ENCODE results near the gene CCT7. TPM values are rescaled to one million over a fixed set of nuclear protein-coding genes. Genes with fewer than 3 reads are reported as not detected.

Gene CCT7
- total RNA-seq, 2 experiments from 2014 or later, result 347 to 362 TPM

DNA sequence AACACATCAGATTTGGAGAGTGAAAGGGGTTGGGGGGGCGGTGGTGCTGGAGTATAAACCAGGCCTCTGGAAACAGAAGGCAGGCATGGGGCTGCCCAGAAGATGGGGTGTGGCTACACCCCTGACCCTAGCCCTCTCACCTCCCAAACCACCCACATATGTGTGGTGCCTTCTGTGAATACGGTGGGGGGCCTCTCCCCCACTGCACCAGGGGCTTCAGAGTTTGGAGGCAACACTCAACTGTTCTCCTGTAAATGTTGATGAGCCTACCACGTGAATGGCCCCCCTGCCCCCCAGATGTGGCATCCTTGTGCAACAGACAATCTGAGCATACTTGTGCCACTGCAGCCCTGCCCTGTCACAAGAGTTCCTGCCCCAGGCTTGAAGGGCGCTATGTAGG, 30.7 kb downstream of the CCT7 start:
- no peaks in the 10 kb centered on the region for H3K9me3 Mint-ChIP-seq (ENCODE audit: insufficient read depth)
- H3K27ac Mint-ChIP-seq, result no peak overlapping the region
- CTCF ChIA-PET, result no interaction called here
- ATAC-seq, result no peak
- H3K36me3 Mint-ChIP-seq (ENCODE audit: low read depth), result peaks cover 20% of the 10 kb centered on the region
- H3K4me3 Mint-ChIP-seq, result no peak overlapping the region
- H3K4me1 Mint-ChIP-seq (ENCODE audit: low read depth), result peaks cover 13% of the 10 kb centered on the region
- H3K27me3 Mint-ChIP-seq (ENCODE audit: low read depth), result no peaks in the 10 kb centered on the region
- DNase-seq, result no peak
- POLR2A ChIA-PET, result no interaction called here

- H3K36me3 Mint-ChIP-seq (ENCODE audit: low read depth), result peaks cover 20% of the 10 kb centered on the region
- DNase-seq, result no peak
- no peak overlapping the region for H3K27ac Mint-ChIP-seq
- H3K9me3 Mint-ChIP-seq (ENCODE audit: insufficient read depth), result no peaks in the 10 kb centered on the region
- peaks cover 18% of the 10 kb centered on the region for H3K4me1 Mint-ChIP-seq (ENCODE audit: low read depth)
- ChIA-PET POLR2A (no interaction called here), CTCF (no interaction called here)
- H3K4me3 Mint-ChIP-seq, result no peak overlapping the region
- ATAC-seq, result no peak
- H3K27me3 Mint-ChIP-seq (ENCODE audit: low read depth), result no peaks in the 10 kb centered on the region
These were observed 31.4 kb downstream of the CCT7 start for GRCh38 chr2:73265298-73266060.

DNA sequence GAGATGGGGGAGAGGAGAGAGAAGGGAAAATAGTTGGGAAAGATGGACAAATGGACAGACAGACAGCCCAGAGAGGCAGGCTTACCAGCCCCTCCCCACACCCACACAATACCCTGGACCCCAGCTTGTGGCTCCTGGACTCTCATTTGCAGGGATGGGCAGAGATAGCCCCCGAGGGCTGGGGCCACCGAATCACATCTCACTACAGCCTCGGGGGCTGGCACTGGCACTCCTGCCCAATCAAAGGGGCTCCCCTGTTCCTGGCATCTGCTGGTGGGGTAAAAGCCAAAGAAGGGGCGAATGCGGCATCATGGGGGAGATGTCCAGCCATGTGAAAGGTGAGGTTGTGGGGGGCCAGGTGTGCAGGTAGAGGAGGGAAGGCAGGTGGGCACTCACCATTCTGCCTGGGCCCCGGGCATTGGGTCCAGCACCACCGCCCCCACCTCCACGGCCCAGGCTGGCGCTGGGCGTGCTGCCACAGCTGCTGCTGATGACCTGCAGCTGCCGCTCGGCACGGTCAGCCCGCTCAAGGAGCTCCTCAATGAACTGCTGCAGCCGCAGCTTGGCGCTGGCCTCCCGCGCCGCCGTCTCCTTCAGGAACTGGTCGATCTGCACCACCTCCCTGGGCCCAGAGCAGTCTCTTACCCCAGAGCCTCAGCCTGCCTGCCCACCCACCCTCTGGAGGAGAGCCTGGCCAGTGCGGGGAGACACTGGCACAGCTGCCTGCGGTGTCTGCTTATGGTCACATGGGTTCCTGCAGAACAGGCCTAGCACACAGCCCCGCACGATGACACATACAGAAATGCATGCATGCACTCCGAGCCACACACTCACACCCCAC, 32.2 kb downstream of the CCT7 start:
- POLR2A ChIA-PET, result no interaction called here

GRCh38 chr2:73267008-73267407, 32.9 kb downstream of the CCT7 start:
- H3K4me1 Mint-ChIP-seq (ENCODE audit: low read depth), result peaks cover 20% of the 10 kb centered on the region
- no peaks in the 10 kb centered on the region for H3K9me3 Mint-ChIP-seq (ENCODE audit: insufficient read depth)
- no peaks in the 10 kb centered on the region for H3K27me3 Mint-ChIP-seq (ENCODE audit: low read depth)
- POLR2A ChIA-PET, result interaction anchor here (1.6 kb wide), 1 partner anchor 119 kb away, joined by 4 read pairs; the partner anchor contains the start of gene ALMS1
- peaks cover 27% of the 10 kb centered on the region for H3K36me3 Mint-ChIP-seq (ENCODE audit: low read depth)
- CTCF ChIA-PET, result no interaction called here
- DNase-seq (no peak), ATAC-seq (no peak)
- H3K4me3 Mint-ChIP-seq, result no peak overlapping the region
- H3K27ac Mint-ChIP-seq, result no peak overlapping the region

More for the DNA sequence above, 32.2 kb downstream of the CCT7 start:
- peaks cover 27% of the 10 kb centered on the region for H3K36me3 Mint-ChIP-seq (ENCODE audit: low read depth)
- H3K9me3 Mint-ChIP-seq (ENCODE audit: insufficient read depth), result no peaks in the 10 kb centered on the region
- H3K4me3 Mint-ChIP-seq, result no peak overlapping the region
- ATAC-seq (no peak), DNase-seq (no peak)
- CTCF ChIA-PET, result no interaction called here
- peaks cover 20% of the 10 kb centered on the region for H3K4me1 Mint-ChIP-seq (ENCODE audit: low read depth)
- no peaks in the 10 kb centered on the region for H3K27me3 Mint-ChIP-seq (ENCODE audit: low read depth)
- no peak overlapping the region for H3K27ac Mint-ChIP-seq

DNA sequence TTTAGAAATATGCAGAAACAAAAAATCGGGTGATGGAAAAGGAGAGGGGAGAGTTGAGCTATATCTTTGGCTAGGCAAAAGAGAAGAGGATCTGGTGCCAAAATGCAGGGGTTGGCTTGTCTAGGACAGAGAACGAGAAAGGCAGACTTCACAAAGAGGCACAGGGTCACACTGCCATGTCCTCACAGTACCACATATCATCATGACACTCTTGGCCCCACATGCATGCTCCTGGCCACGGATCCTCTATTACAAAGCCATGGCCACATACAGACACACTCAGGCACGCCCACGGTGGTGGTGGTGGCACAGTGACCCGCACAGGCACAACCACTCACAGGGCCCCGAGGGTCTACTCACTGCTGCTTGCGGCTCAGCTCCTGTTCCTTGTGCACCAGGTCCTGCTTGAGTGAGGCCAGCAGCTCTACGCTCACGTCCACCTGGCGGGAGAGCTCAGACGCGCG, 34.3 kb downstream of the CCT7 start:
- peaks cover 20% of the 10 kb centered on the region for H3K4me1 Mint-ChIP-seq (ENCODE audit: low read depth)
- peak overlapping the region; percentile 31 for H3K27ac Mint-ChIP-seq
- ChIA-PET POLR2A (interaction anchor here (1.0 to 1.6 kb wide), 2 partner anchors 21 to 118 kb away, joined by 3 to 4 read pairs; partner anchors contain the start of gene ALMS1), CTCF (interaction anchor here (0.7 to 1.7 kb wide), 5 partner anchors 10 to 30 kb away, joined by 3 to 4 read pairs (median 3); no protein-coding TSS in a partner anchor)
- H3K9me3 Mint-ChIP-seq (ENCODE audit: insufficient read depth), result no peaks in the 10 kb centered on the region
- H3K27me3 Mint-ChIP-seq (ENCODE audit: low read depth), result no peaks in the 10 kb centered on the region
- peak overlapping the region; percentile 42 for H3K4me3 Mint-ChIP-seq
- ATAC-seq (no peak), DNase-seq (no peak)
- H3K36me3 Mint-ChIP-seq (ENCODE audit: low read depth), result peaks cover 28% of the 10 kb centered on the region

DNA sequence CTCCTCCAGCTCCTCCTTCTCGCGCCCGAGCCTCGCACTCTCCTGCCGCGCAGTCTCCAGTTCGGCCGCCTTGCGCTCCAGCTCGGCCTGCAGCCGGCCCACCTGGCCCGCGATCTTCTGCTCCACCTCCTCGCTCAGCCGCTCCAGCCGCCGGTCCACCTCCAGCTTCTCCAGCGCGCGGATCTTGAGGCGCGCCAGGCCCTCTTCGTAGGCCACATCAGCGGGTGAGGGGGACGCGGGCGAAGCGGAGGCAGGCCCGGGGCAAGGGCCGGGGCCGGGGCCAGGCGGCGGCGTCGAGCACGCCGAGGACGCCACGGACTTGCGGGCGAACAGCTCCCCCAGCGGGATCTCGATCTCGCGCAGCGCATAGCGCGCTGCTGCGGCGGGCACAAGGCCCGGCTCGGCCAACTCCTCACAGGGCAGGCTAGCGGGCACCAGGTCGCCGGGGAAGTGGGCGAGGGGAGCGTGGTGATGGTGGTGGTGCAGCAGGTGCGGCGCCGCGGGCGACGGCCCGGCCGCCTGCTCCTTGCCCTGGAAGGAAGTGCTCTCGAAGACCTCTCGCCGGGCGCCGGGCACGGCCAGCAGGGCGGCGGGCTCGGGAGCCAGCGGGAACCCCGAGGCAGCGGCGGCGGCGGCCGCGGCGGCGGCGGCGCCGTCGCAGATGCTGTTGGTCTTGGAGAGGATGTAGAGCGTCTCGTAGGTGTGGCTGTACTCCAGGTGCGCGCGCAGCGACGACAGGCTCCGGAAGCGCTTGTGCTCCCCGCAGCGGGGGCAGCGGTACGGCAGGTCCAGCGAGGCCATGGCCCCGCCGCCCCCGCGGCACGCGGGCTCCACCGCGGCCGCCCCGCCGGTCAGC, 35.0 kb downstream of the CCT7 start:
- ChIA-PET POLR2A (interaction anchor here (1.0 kb wide), 1 partner anchor 21 kb away, joined by 3 read pairs; no protein-coding TSS in a partner anchor), CTCF (interaction anchor here (0.7 to 1.7 kb wide), 5 partner anchors 11 to 31 kb away, joined by 3 to 4 read pairs (median 3); no protein-coding TSS in a partner anchor)
- Mint-ChIP-seq H3K9me3 (ENCODE audit: insufficient read depth) (no peaks in the 10 kb centered on the region), H3K4me1 (ENCODE audit: low read depth) (peaks cover 20% of the 10 kb centered on the region), H3K27ac (peak overlapping the region; percentile 31), H3K36me3 (ENCODE audit: low read depth) (peaks cover 26% of the 10 kb centered on the region), H3K27me3 (ENCODE audit: low read depth) (no peaks in the 10 kb centered on the region), H3K4me3 (peak overlapping the region; percentile 39)
- ATAC-seq (peak; percentile 95), DNase-seq (peak; percentile 87)

DNA sequence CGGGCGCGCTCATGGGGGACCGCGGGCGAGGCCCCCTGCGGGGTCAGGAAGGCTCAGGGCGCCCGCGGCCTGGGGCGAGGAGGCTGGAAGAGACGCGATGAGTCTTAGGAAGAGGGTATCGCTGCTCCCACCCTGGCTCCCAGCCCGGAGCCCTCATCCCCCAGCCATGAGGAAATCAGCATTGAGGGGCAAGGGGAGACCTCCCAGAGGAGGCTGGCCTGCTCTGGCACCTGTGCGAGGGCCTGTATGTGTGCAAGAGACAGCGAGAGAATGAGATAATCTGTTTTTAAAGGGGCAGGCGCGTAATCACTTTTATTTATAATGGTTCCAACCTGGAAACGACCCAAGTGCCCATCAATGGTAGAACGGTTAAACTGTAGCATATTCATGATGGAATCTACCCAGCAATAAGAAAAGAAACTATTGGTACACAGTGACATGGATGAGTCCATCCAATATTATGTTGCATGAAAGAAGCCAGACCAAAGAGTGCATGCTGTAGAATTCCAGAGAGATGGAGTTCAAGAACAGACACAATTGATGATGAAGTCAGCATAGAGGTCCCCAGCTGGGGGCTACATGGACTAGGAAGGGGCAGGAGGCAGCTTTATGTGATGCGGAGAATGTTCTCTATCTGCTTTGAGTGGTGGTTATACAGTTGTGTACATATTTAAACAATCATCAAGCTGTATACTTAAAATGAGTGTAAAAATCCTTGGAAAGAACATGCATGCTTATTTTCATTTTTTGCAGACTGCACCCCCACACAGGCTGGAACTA, 35.8 kb downstream of the CCT7 start:
- ChIA-PET CTCF (no interaction called here), POLR2A (interaction anchor here (0.6 to 1.3 kb wide), 2 partner anchors 34 to 36 kb away, joined by 3 read pairs; partner anchors contain the start of gene CCT7)
- peak overlapping the region; percentile 52 for H3K4me3 Mint-ChIP-seq
- H3K9me3 Mint-ChIP-seq (ENCODE audit: insufficient read depth), result no peaks in the 10 kb centered on the region
- H3K27me3 Mint-ChIP-seq (ENCODE audit: low read depth), result no peaks in the 10 kb centered on the region
- H3K27ac Mint-ChIP-seq, result peak overlapping the region; percentile 69
- peaks cover 20% of the 10 kb centered on the region for H3K4me1 Mint-ChIP-seq (ENCODE audit: low read depth)
- DNase-seq, result no peak
- peak; percentile 1 for ATAC-seq
- H3K36me3 Mint-ChIP-seq (ENCODE audit: low read depth), result peaks cover 25% of the 10 kb centered on the region

GRCh38 chr2:73272270-73272669, 38.2 kb downstream of the CCT7 start:
- Mint-ChIP-seq H3K4me3 (no peak overlapping the region), H3K27ac (no peak overlapping the region), H3K27me3 (ENCODE audit: low read depth) (no peaks in the 10 kb centered on the region), H3K4me1 (ENCODE audit: low read depth) (peaks cover 17% of the 10 kb centered on the region), H3K36me3 (ENCODE audit: low read depth) (peaks cover 24% of the 10 kb centered on the region), H3K9me3 (ENCODE audit: insufficient read depth) (no peaks in the 10 kb centered on the region)
- no peak for DNase-seq
- no peak for ATAC-seq
- CTCF ChIA-PET, result interaction anchor here (1.0 to 1.3 kb wide), 2 partner anchors 8 to 18 kb away, joined by 3 read pairs; no protein-coding TSS in a partner anchor
- POLR2A ChIA-PET, result no interaction called here

- H3K36me3 Mint-ChIP-seq (ENCODE audit: low read depth), result peaks cover 13% of the 10 kb centered on the region
- no peak for DNase-seq
- POLR2A ChIA-PET, result no interaction called here
- CTCF ChIA-PET, result interaction anchor here (1.2 to 2.4 kb wide), 2 partner anchors 8 to 10 kb away, joined by 3 to 11 read pairs; no protein-coding TSS in a partner anchor
- no peaks in the 10 kb centered on the region for H3K9me3 Mint-ChIP-seq (ENCODE audit: insufficient read depth)
- no peak overlapping the region for H3K4me3 Mint-ChIP-seq
- no peaks in the 10 kb centered on the region for H3K27me3 Mint-ChIP-seq (ENCODE audit: low read depth)
- peaks cover 23% of the 10 kb centered on the region for H3K4me1 Mint-ChIP-seq (ENCODE audit: low read depth)
- no peak for ATAC-seq
- H3K27ac Mint-ChIP-seq, result no peak overlapping the region
These were observed 45.7 kb downstream of the CCT7 start for GRCh38 chr2:73279852-73280251.

- no peak for DNase-seq
- no peaks in the 10 kb centered on the region for H3K27me3 Mint-ChIP-seq (ENCODE audit: low read depth)
- ATAC-seq, result no peak
- H3K4me1 Mint-ChIP-seq (ENCODE audit: low read depth), result peaks cover 36% of the 10 kb centered on the region
- H3K27ac Mint-ChIP-seq, result no peak overlapping the region
- H3K9me3 Mint-ChIP-seq (ENCODE audit: insufficient read depth), result no peaks in the 10 kb centered on the region
- peaks cover 11% of the 10 kb centered on the region for H3K36me3 Mint-ChIP-seq (ENCODE audit: low read depth)
- no peak overlapping the region for H3K4me3 Mint-ChIP-seq
- ChIA-PET CTCF (interaction anchor here (2.4 kb wide), 1 partner anchor 9 kb away, joined by 11 read pairs; no protein-coding TSS in a partner anchor), POLR2A (no interaction called here)
These were observed 47.1 kb downstream of the CCT7 start for GRCh38 chr2:73281244-73281643.
